Subcutaneous adipose tissue (tissue), 4 donors: ENCODE results near the gene MMS19. TPM values are rescaled to one million over a fixed set of nuclear protein-coding genes. Genes with fewer than 3 reads are reported as not detected.

Experiments
- CTCF ChIP-seq: fragments of 450-650 bp; IDR thresholded peaks from one replicate; pipeline ENCODE4 v1.5.1; 2016; ENCODE audit warnings: low read depth, mild to moderate bottlenecking, control low read depth, antibody characterized with exemption, moderate library complexity
- total RNA-seq, 4 donors: library from RNA; depleted of rRNA; stranded (reverse); fragments of >200 nt; gene quantifications; one replicate each; pipeline ENCODE4 v1.1.0, GENCODE V29; 2016

MMS19 gene
- total RNA-seq, 4 donors from 2014 or later = 57.6 to 87.8 (median 76.8) TPM

- no peak for TF ChIP-seq CTCF
Observed at GRCh38 chr10:97498841-97499560, 779 bp upstream of the MMS19 start, which contains the start of gene UBTD1. TSS of gene UBTD1 (plus strand) at chr10:97498924. CDS start at chr10:97499204, 280 bp downstream.

- no peak for TF ChIP-seq CTCF
Observed at GRCh38 chr10:97497572-97498075, 598 bp downstream of the MMS19 start.

- TF ChIP-seq CTCF = no peak
Observed at GRCh38 chr10:97494863-97495506, 3.2 kb downstream of the MMS19 start.

- TF ChIP-seq CTCF = no peak
Observed at GRCh38 chr10:97494151-97494550, 4.1 kb downstream of the MMS19 start.

- no peak for TF ChIP-seq CTCF
Observed at GRCh38 chr10:97490592-97490991, 7.6 kb downstream of the MMS19 start.

GRCh38 chr10:97485647-97486281, 12.5 kb downstream of the MMS19 start:
- no peak for TF ChIP-seq CTCF

GRCh38 chr10:97483921-97484320, 14.3 kb downstream of the MMS19 start:
- TF ChIP-seq CTCF = no peak
